GM23338 (cell line): ENCODE data around the gene TTC39A. TPM values are rescaled to one million over a fixed set of nuclear protein-coding genes. Genes with fewer than 3 reads are reported as not detected.

Source experiments
- ATAC-seq: fragments of 200-7000 bp; cut with Tn5 transposase; 3 replicates; pipeline ENCODE4 v1.9.1; 2020
- DNase-seq: peaks from one replicate; pipeline ENCODE4 v3.0.0-alpha.2; 2015; ENCODE audit warnings: low spot score
- H2AFZ ChIP-seq: fragments of 200-600 bp; sonication (generic); 2 replicates; pipeline ENCODE4 v1.8.0; 2016; ENCODE audit warnings: antibody characterized with exemption, mild to moderate bottlenecking, moderate library complexity
- H3F3A ChIP-seq: fragments of 200-600 bp; sonication (generic); replicated peaks from 2 replicates; pipeline ENCODE4 v1.8.0; 2017; ENCODE audit warnings: antibody characterized with exemption, mixed run types, low read depth
- H3K27ac ChIP-seq: fragments of 200-600 bp; sonication (generic); 2 replicates; pipeline ENCODE4 v1.6.1; 2016; ENCODE audit warnings: low read depth
- H3K27me3 ChIP-seq: fragments of 200-600 bp; sonication (generic); 2 replicates; pipeline ENCODE4 v1.8.0; 2016; ENCODE audit warnings: mild to moderate bottlenecking, mixed run types, moderate library complexity; ENCODE audit not compliant: insufficient read depth
- H3K36me3 ChIP-seq: fragments of 200-600 bp; sonication (generic); 2 replicates; pipeline ENCODE4 v1.8.0; 2016; ENCODE audit warnings: mild to moderate bottlenecking; ENCODE audit not compliant: insufficient read depth
- H3K4me1 ChIP-seq: fragments of 200-600 bp; sonication (generic); 2 replicates; pipeline ENCODE4 v1.8.0; 2016; ENCODE audit warnings: mild to moderate bottlenecking, moderate library complexity; ENCODE audit not compliant: insufficient read depth
- H3K4me2 ChIP-seq: fragments of 200-600 bp; sonication (generic); 2 replicates; pipeline ENCODE4 v1.7.1; 2017; ENCODE audit warnings: mixed run types
- H3K4me3 ChIP-seq: fragments of 200-600 bp; sonication (generic); 2 replicates; pipeline ENCODE4 v1.6.1; 2016; ENCODE audit warnings: mixed run types
- H3K79me2 ChIP-seq: fragments of 200-600 bp; sonication (generic); replicated peaks from 2 replicates; pipeline ENCODE4 v1.8.0; 2017; ENCODE audit warnings: mild to moderate bottlenecking; ENCODE audit not compliant: insufficient read depth
- H3K9me2 ChIP-seq: fragments of 200-600 bp; sonication (generic); 2 replicates; pipeline ENCODE4 v1.8.0; 2017; ENCODE audit not compliant: insufficient read depth
- H4K20me1 ChIP-seq: fragments of 200-600 bp; sonication (generic); replicated peaks from 2 replicates; pipeline ENCODE4 v1.8.0; 2017; ENCODE audit warnings: mild to moderate bottlenecking; ENCODE audit not compliant: insufficient read depth
- H3K27ac Mint-ChIP-seq: 2 replicates; pipeline ENCODE4 v1.8.0; 2020; ENCODE audit warnings: inconsistent platforms, mild to moderate bottlenecking, moderate library complexity, mixed read lengths
- H3K27me3 Mint-ChIP-seq: 3 replicates; pipeline ENCODE4 v1.8.0; 2022; ENCODE audit warnings: low read depth, mild to moderate bottlenecking, moderate library complexity, mixed read lengths, inconsistent platforms; ENCODE audit not compliant: insufficient read depth, poor library complexity
- H3K36me3 Mint-ChIP-seq: 3 replicates; pipeline ENCODE4 v1.8.0; 2021; ENCODE audit warnings: low read depth, mild to moderate bottlenecking, inconsistent platforms, moderate library complexity, mixed read lengths
- H3K4me1 Mint-ChIP-seq: 3 replicates; pipeline ENCODE4 v1.8.0; 2020; ENCODE audit warnings: mild to moderate bottlenecking, inconsistent platforms, mixed read lengths
- H3K4me3 Mint-ChIP-seq: 3 replicates; pipeline ENCODE4 v1.8.0; 2021; ENCODE audit warnings: moderate library complexity, mild to moderate bottlenecking, inconsistent platforms, mixed read lengths
- H3K9me3 Mint-ChIP-seq: 3 replicates; pipeline ENCODE4 v1.8.0; 2020; ENCODE audit warnings: moderate library complexity, mild to moderate bottlenecking, inconsistent platforms, mixed read lengths
- CREB1 ChIP-seq: fragments of 250-450 bp; sonication (Bioruptor Pico); IDR thresholded peaks from 2 replicates; pipeline ENCODE4 v1.5.0; 2020; ENCODE audit warnings: low read depth, mild to moderate bottlenecking, moderate library complexity
- ETS1 ChIP-seq: IDR thresholded peaks from 2 replicates; pipeline ENCODE4 v1.6.1; 2016; ENCODE audit warnings: antibody characterized with exemption
- EZH2 ChIP-seq: fragments of 200-600 bp; sonication (generic); IDR thresholded peaks from one replicate; pipeline ENCODE4 v1.8.0; 2017; ENCODE audit warnings: antibody characterized with exemption, mild to moderate bottlenecking, low read depth; ENCODE audit not compliant: unreplicated experiment
- EZH2phosphoT487 ChIP-seq: fragments of 200-600 bp; sonication (generic); IDR thresholded peaks from one replicate; pipeline ENCODE4 v1.8.1; 2018; ENCODE audit warnings: antibody characterized with exemption; ENCODE audit not compliant: unreplicated experiment
- JUNB ChIP-seq: IDR thresholded peaks from one replicate; pipeline ENCODE4 v1.6.1; 2016; ENCODE audit warnings: antibody characterized with exemption; ENCODE audit not compliant: unreplicated experiment
- NANOG ChIP-seq: IDR thresholded peaks from 2 replicates; pipeline ENCODE4 v1.6.1; 2016; ENCODE audit warnings: antibody characterized with exemption, borderline replicate concordance
- POLR2AphosphoS5 ChIP-seq: IDR thresholded peaks from 2 replicates; pipeline ENCODE4 v1.6.1; 2016; ENCODE audit warnings: antibody characterized with exemption, low read depth
- STAT1 ChIP-seq: IDR thresholded peaks from one replicate; pipeline ENCODE4 v1.6.1; 2016; ENCODE audit warnings: antibody characterized with exemption; ENCODE audit not compliant: unreplicated experiment
- ZNF114 ChIP-seq: fragments of 250-450 bp; sonication (Bioruptor Pico); IDR thresholded peaks from 2 replicates; pipeline ENCODE4 v1.5.0; 2020; ENCODE audit warnings: mild to moderate bottlenecking, moderate library complexity
- ZNF331 ChIP-seq: fragments of 250-450 bp; sonication (Bioruptor Pico); IDR thresholded peaks from 2 replicates; pipeline ENCODE4 v1.5.0; 2020; ENCODE audit warnings: low read depth, mild to moderate bottlenecking, moderate library complexity
- polyA plus RNA-seq: library from polyadenylated mRNA; unstranded; fragments of >200 nt; fragmentation: Nextera tagmentation; extraction: Ambion mirVana; gene quantifications from 2 replicates; pipeline ENCODE4 v1.2.1, GENCODE V29; 2016
- total RNA-seq: library from RNA; depleted of rRNA; stranded (reverse); fragments of >200 nt; shearing (Covaris generic); gene quantifications from 2 replicates; pipeline ENCODE4 v1.2.3, GENCODE V29; 2014
- TF ChIP-seq, protein P1 (sequence below): IDR thresholded peaks from one replicate; pipeline ENCODE4 v1.6.1; 2018; ENCODE audit warnings: antibody characterized with exemption; ENCODE audit not compliant: unreplicated experiment
- TF ChIP-seq, protein P2 (sequence below), 2 experiments: fragments of 200-600 bp in 1 of 2; sonication (generic) in 1 of 2; conservative IDR thresholded peaks; 2 replicates each; pipeline versions ENCODE4 v1.5.1 to v1.6.1; 2016 to 2017; ENCODE audit warnings: antibody characterized with exemption in 2 of 2, low read depth in 2 of 2, mild to moderate bottlenecking in 2 of 2, moderate library complexity in 1 of 2

Gene TTC39A
- total and polyA plus RNA-seq, 2 experiments from 2014 or later, result 2.3 to 7.1 TPM

DNA sequence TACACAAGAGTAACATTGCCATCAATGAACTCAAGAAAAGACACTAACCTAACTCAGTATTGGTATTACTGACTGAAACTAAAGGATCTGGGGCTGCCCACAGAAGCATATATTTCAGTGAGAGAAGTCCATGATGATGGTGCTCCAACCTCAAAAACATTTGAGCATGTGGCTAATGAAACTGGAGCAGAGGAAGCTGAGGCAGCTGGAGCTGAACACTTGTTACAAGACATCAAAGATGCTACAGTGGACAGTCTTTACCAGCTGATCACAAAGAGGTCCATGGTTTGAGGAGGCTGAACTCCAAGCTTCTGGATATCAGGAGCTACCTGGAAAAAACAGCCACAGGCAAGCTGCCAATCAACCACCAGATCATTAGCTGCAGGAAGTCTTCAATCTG is 42.2 kb upstream of the TTC39A start (continued):
- no peak for TF ChIP-seq STAT1
- no peak for TF ChIP-seq ZNF114 (CRISPR knock-in tag)
- no peak for TF ChIP-seq CREB1
- no peak for TF ChIP-seq NANOG

GRCh38 chr1:51369171-51369570 is 38.8 kb upstream of the TTC39A start:
- H3K27ac Mint-ChIP-seq, result no peak overlapping the region
- no peak for TF ChIP-seq EZH2
- no peak for TF ChIP-seq POLR2AphosphoS5
- TF ChIP-seq STAT1, result no peak
- no peak for TF ChIP-seq JUNB
- no peak for TF ChIP-seq ZNF331
- no peak for TF ChIP-seq ETS1
- no peak for TF ChIP-seq EZH2phosphoT487
- no peak for TF ChIP-seq NANOG

DNA sequence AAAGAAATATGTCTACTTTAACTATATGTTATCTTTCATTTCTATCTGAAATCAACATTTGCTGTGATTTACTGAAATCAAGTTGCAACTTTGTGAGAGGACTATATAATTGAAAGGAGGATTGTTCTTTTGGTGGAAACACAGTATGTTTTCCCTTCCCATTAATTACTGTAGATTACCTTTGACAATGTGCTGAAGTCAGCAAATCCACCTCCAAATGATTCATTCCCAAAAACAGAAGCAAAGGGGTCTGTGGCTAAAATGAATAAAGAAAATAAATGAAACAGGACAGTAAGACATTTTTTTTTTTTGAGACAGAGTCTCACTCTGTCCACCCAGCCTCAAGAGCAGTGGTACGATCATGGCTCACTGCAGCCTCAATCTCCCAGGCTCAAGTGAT is 35.4 kb upstream of the TTC39A start:
- H3K27me3 Mint-ChIP-seq, result no peaks in the 10 kb centered on the region
- Histone ChIP-seq H3K27ac (no peak overlapping the region), H3K4me1 (no peaks in the 10 kb centered on the region), H3K9me2 (no peaks in the 10 kb centered on the region), H3K4me2 (no peak overlapping the region), H3K79me2 (no peaks in the 10 kb centered on the region), H3K4me3 (no peak overlapping the region), H4K20me1 (no peaks in the 10 kb centered on the region; the same call in 1 of the 2 replicates), H3F3A (no peaks in the 10 kb centered on the region), H2AFZ (no peak overlapping the region), H3K36me3 (peaks cover 5% of the 10 kb centered on the region; the same call in 1 of the 2 replicates), H3K27me3 (no peaks in the 10 kb centered on the region)
- no peak overlapping the region for H3K4me3 Mint-ChIP-seq
- no peak overlapping the region for H3K27ac Mint-ChIP-seq
- no peaks in the 10 kb centered on the region for H3K9me3 Mint-ChIP-seq
- H3K36me3 Mint-ChIP-seq, result peaks cover 20% of the 10 kb centered on the region
- DNase-seq, result no peak
- no peaks in the 10 kb centered on the region; the same call in 2 of the 3 replicates for H3K4me1 Mint-ChIP-seq
- ATAC-seq, result no peak
- TF ChIP-seq ZNF114 (CRISPR knock-in tag) (no peak), EZH2phosphoT487 (no peak), EZH2 (no peak)
- TF ChIP-seq, protein P1, sequence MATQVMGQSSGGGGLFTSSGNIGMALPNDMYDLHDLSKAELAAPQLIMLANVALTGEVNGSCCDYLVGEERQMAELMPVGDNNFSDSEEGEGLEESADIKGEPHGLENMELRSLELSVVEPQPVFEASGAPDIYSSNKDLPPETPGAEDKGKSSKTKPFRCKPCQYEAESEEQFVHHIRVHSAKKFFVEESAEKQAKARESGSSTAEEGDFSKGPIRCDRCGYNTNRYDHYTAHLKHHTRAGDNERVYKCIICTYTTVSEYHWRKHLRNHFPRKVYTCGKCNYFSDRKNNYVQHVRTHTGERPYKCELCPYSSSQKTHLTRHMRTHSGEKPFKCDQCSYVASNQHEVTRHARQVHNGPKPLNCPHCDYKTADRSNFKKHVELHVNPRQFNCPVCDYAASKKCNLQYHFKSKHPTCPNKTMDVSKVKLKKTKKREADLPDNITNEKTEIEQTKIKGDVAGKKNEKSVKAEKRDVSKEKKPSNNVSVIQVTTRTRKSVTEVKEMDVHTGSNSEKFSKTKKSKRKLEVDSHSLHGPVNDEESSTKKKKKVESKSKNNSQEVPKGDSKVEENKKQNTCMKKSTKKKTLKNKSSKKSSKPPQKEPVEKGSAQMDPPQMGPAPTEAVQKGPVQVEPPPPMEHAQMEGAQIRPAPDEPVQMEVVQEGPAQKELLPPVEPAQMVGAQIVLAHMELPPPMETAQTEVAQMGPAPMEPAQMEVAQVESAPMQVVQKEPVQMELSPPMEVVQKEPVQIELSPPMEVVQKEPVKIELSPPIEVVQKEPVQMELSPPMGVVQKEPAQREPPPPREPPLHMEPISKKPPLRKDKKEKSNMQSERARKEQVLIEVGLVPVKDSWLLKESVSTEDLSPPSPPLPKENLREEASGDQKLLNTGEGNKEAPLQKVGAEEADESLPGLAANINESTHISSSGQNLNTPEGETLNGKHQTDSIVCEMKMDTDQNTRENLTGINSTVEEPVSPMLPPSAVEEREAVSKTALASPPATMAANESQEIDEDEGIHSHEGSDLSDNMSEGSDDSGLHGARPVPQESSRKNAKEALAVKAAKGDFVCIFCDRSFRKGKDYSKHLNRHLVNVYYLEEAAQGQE, result no peak
- TF ChIP-seq, protein P2, sequence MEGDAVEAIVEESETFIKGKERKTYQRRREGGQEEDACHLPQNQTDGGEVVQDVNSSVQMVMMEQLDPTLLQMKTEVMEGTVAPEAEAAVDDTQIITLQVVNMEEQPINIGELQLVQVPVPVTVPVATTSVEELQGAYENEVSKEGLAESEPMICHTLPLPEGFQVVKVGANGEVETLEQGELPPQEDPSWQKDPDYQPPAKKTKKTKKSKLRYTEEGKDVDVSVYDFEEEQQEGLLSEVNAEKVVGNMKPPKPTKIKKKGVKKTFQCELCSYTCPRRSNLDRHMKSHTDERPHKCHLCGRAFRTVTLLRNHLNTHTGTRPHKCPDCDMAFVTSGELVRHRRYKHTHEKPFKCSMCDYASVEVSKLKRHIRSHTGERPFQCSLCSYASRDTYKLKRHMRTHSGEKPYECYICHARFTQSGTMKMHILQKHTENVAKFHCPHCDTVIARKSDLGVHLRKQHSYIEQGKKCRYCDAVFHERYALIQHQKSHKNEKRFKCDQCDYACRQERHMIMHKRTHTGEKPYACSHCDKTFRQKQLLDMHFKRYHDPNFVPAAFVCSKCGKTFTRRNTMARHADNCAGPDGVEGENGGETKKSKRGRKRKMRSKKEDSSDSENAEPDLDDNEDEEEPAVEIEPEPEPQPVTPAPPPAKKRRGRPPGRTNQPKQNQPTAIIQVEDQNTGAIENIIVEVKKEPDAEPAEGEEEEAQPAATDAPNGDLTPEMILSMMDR (conservative IDR thresholded peaks at IDR 0.05; ENCODE audit: low read depth in 2 of 2), result no peak

More at GRCh38 chr1:51369171-51369570, 38.8 kb upstream of the TTC39A start:
- H3K4me1 ChIP-seq, result no peaks in the 10 kb centered on the region
- H3K27ac ChIP-seq, result no peak overlapping the region
- DNase-seq, result no peak
- H3K9me3 Mint-ChIP-seq, result no peaks in the 10 kb centered on the region
- no peak overlapping the region for H3K4me3 Mint-ChIP-seq
- H3K27me3 ChIP-seq, result no peaks in the 10 kb centered on the region
- H3K9me2 ChIP-seq, result no peaks in the 10 kb centered on the region
- H3F3A ChIP-seq, result no peaks in the 10 kb centered on the region
- no peaks in the 10 kb centered on the region for H3K79me2 ChIP-seq
- peaks cover 8% of the 10 kb centered on the region; the same call in 1 of the 2 replicates for H3K36me3 ChIP-seq
- H3K4me1 Mint-ChIP-seq, result no peaks in the 10 kb centered on the region
- no peak overlapping the region for H3K4me3 ChIP-seq
- no peaks in the 10 kb centered on the region for H3K27me3 Mint-ChIP-seq
- H3K36me3 Mint-ChIP-seq, result peaks cover 17% of the 10 kb centered on the region; the same call in 2 of the 3 replicates
- no peak for ATAC-seq
- no peak overlapping the region for H3K4me2 ChIP-seq
- H2AFZ ChIP-seq, result no peak overlapping the region
- no peaks in the 10 kb centered on the region; the same call in 1 of the 2 replicates for H4K20me1 ChIP-seq
